K562 (cell line): Measurements from ENCODE around the gene RNF115. TPM values are rescaled to one million over a fixed set of nuclear protein-coding genes. Genes with fewer than 3 reads are reported as not detected.

Experiments used
- BCOR ChIP-seq: fragments of 450-650 bp; IDR thresholded peaks from 2 replicates; pipeline ENCODE4 v1.6.1; 2016
- CTCF ChIP-seq, 3 experiments: IDR thresholded peaks in 2 of 3; conservative IDR thresholded peaks in 1 of 3; 2 replicates each; pipeline ENCODE4 v1.5.1; 2011 to 2012; ENCODE audit warnings: low read length in 3 of 3, mild to moderate bottlenecking in 3 of 3, control low read depth in 2 of 3, improper control_type of control experiment in 1 of 3, inconsistent platforms in 1 of 3, low read depth in 1 of 3, mixed read lengths in 1 of 3, moderate library complexity in 1 of 3; ENCODE audit not compliant: insufficient read depth in 2 of 3
- ETV6 ChIP-seq, 3 experiments: fragments of 150-350 bp in 1 of 3; sonication (generic) in 1 of 3; formaldehyde crosslinking in 1 of 3; IDR thresholded peaks; 2 replicates each; pipeline versions ENCODE4 v1.6.1 to v1.8.0; 2014 to 2022; ENCODE audit warnings: borderline replicate concordance in 2 of 3, low read depth in 2 of 3, antibody characterized with exemption in 1 of 3, low read length in 1 of 3, mild to moderate bottlenecking in 1 of 3, missing genetic modification reagents in 1 of 3
- FOXK2 ChIP-seq, 2 experiments: fragments of 450-650 bp; IDR thresholded peaks in 1 of 2; conservative IDR thresholded peaks in 1 of 2; 2 replicates each; pipeline ENCODE4 v1.6.1; 2016; ENCODE audit warnings: low read depth in 2 of 2, mild to moderate bottlenecking in 1 of 2
- NR0B1 ChIP-seq: fragments of 450-650 bp; IDR thresholded peaks from one replicate; pipeline ENCODE4 v1.6.1; 2018; ENCODE audit warnings: mild to moderate bottlenecking, moderate library complexity; ENCODE audit not compliant: partially characterized antibody
- PHF21A ChIP-seq: fragments of 450-650 bp; IDR thresholded peaks from 2 replicates; pipeline ENCODE4 v1.6.1; 2017; ENCODE audit warnings: low read depth, borderline replicate concordance
- PML ChIP-seq: IDR thresholded peaks from 2 replicates; pipeline ENCODE4 v1.6.1; 2012; ENCODE audit warnings: low read length, inconsistent platforms
- RFX5 ChIP-seq: IDR thresholded peaks from 2 replicates; pipeline ENCODE4 v1.6.1; 2011; ENCODE audit warnings: low read depth, mild to moderate bottlenecking, improper control_type of control experiment, low read length
- SMAD1 ChIP-seq: fragments of 150-350 bp; IDR thresholded peaks from 2 replicates; pipeline ENCODE4 v1.6.1; 2014; ENCODE audit warnings: low read length, low read depth; ENCODE audit not compliant: partially characterized antibody
- SMARCE1 ChIP-seq: fragments of 450-650 bp; IDR thresholded peaks from 2 replicates; pipeline ENCODE4 v1.7.1; 2016; ENCODE audit warnings: mild to moderate bottlenecking
- TEAD1 ChIP-seq, 2 experiments: fragments of 450-650 bp in 1 of 2; sonication (generic) in 1 of 2; formaldehyde crosslinking; IDR thresholded peaks; 2 replicates each; pipeline versions ENCODE4 v1.4.0 to v1.8.0; 2020 to 2022; ENCODE audit warnings: mild to moderate bottlenecking in 2 of 2, missing genetic modification reagents in 1 of 2
- TFAP4 ChIP-seq: sonication (generic); formaldehyde crosslinking; IDR thresholded peaks from 2 replicates; pipeline ENCODE4 v1.8.0; 2022; ENCODE audit warnings: missing genetic modification reagents, mild to moderate bottlenecking, moderate library complexity, borderline replicate concordance
- USF1 ChIP-seq: sonication (generic); formaldehyde crosslinking; IDR thresholded peaks from 2 replicates; pipeline ENCODE4 v1.9.0; 2022; ENCODE audit warnings: mild to moderate bottlenecking, missing genetic modification reagents
- ZBTB11 ChIP-seq, 3 experiments: fragments of 200-800 bp in 1 of 3; fragments of 250-450 bp in 1 of 3; fragments of 450-650 bp in 1 of 3; sonication (Bioruptor Pico) in 1 of 3; sonication (Bioruptor generic) in 1 of 3; formaldehyde crosslinking in 1 of 3; IDR thresholded peaks; 2 replicates each; pipeline versions ENCODE4 v1.6.1 to v1.8.0; 2016 to 2022; ENCODE audit warnings: mild to moderate bottlenecking in 2 of 3, missing genetic modification characterization in 2 of 3, missing compliant biosample characterization in 1 of 3, moderate library complexity in 1 of 3
- ZC3H11A ChIP-seq: IDR thresholded peaks from 2 replicates; pipeline ENCODE4 v1.6.1; 2012; ENCODE audit warnings: low read depth, low read length, improper control_type of control experiment
- ZKSCAN8 ChIP-seq: fragments of 200-800 bp; sonication (Bioruptor generic); IDR thresholded peaks from 2 replicates; pipeline ENCODE4 v1.6.1; 2016; ENCODE audit warnings: missing genetic modification characterization, missing compliant biosample characterization
- ZNF263 ChIP-seq: sonication (generic); formaldehyde crosslinking; IDR thresholded peaks from 2 replicates; pipeline ENCODE4 v1.8.0; 2022; ENCODE audit warnings: mild to moderate bottlenecking, missing genetic modification reagents, borderline replicate concordance
- polyA plus RNA-seq, 8 experiments: library from polyadenylated mRNA; depleted of rRNA in 4 of 8; stranded (reverse) in 5 of 8; unstranded in 3 of 8; fragments of >200 nt; fragmentation: Nextera tagmentation in 2 of 8; fragmentation: Illumina TruSeq in 1 of 8; extraction: Ambion mirVana in 2 of 8; extraction: Trizol in 1 of 8; gene quantifications; 2 replicates each; pipeline versions ENCODE4 v1.2.1 to v1.2.3, GENCODE V29; 2011 to 2014; ENCODE audit warnings: inconsistent platforms in 1 of 8, missing spikeins in 1 of 8
- total RNA-seq, 7 experiments: library from RNA; depleted of rRNA in 6 of 7; stranded (reverse); fragments of >200 nt in 6 of 7; fragmentation: Illumina TruSeq in 2 of 7; extraction: Trizol in 2 of 7; gene quantifications; 2 replicates each; pipeline versions ENCODE4 v1.2.1 to v1.2.3, GENCODE V29; 2011 to 2021; ENCODE audit warnings: low replicate concordance in 1 of 7

The RNF115 gene
- total and polyA plus RNA-seq, 9 of the 15 experiments (the other 6 are each of a cell fraction or from before 2014, with no cell fraction given), result 1.9 to 14.3 (median 9.5) TPM

GRCh38 chr1:145720878-145721671 lies 102.8 kb downstream of the RNF115 start (continued):
- no peak; the same call in 1 of the 2 replicates for TF ChIP-seq USF1 (CRISPR knock-in tag)
- peak; percentile 86 to 92 (median 88) for TF ChIP-seq CTCF (IDR thresholded peaks at IDR 0.05 in 2 of 3, conservative IDR thresholded peaks at IDR 0.05 in 1 of 3; ENCODE audit: insufficient read depth in 2 of 3, low read depth in 1 of 3, low read length in 3 of 3)
- no peak for TF ChIP-seq PML
- 0 out of 2 replicates have a peak, but pooled peaks have one; percentile 46 for TF ChIP-seq ZNF263 (CRISPR knock-in tag)
- TF ChIP-seq BCOR, result no peak
- TF ChIP-seq NR0B1, result no peak
- no peak; a peak in 1 of 4 replicates for TF ChIP-seq TEAD1 (CRISPR knock-in tag; IDR thresholded peaks at IDR 0.05)
- TF ChIP-seq ZKSCAN8 (CRISPR knock-in tag), result no peak
- 0 out of 2 replicates have a peak, but pooled peaks have one; percentile 17 for TF ChIP-seq TFAP4 (CRISPR knock-in tag)
- no peak for TF ChIP-seq PHF21A
- TF ChIP-seq FOXK2 (conservative IDR thresholded peaks at IDR 0.05 in 1 of 2, IDR thresholded peaks at IDR 0.05 in 1 of 2; ENCODE audit: low read depth in 2 of 2), result no peak
- TF ChIP-seq RFX5, result no peak
- TF ChIP-seq SMARCE1, result no peak
- TF ChIP-seq ZC3H11A, result no peak
- 0 out of 6 replicates have a peak, but pooled peaks of 1 of the 3 experiments have one; percentile 13 for TF ChIP-seq ZBTB11 (CRISPR knock-in tag; IDR thresholded peaks at IDR 0.05)
- TF ChIP-seq SMAD1, result no peak
- TF ChIP-seq ETV6 (IDR thresholded peaks at IDR 0.05; ENCODE audit: borderline replicate concordance in 1 of 2, low read depth in 2 of 2, low read length in 1 of 2), result no peak
- TF ChIP-seq ETV6 (CRISPR knock-in tag; IDR thresholded peaks at IDR 0.05; ENCODE audit: borderline replicate concordance), result no peak
